ENCODE results near the gene CACNA2D2. TPM values are rescaled to one million over a fixed set of nuclear protein-coding genes. Genes with fewer than 3 reads are reported as not detected.

Gene CACNA2D2
- total RNA-seq, 1 experiment from 2014 or later: 27.7 TPM

DNA sequence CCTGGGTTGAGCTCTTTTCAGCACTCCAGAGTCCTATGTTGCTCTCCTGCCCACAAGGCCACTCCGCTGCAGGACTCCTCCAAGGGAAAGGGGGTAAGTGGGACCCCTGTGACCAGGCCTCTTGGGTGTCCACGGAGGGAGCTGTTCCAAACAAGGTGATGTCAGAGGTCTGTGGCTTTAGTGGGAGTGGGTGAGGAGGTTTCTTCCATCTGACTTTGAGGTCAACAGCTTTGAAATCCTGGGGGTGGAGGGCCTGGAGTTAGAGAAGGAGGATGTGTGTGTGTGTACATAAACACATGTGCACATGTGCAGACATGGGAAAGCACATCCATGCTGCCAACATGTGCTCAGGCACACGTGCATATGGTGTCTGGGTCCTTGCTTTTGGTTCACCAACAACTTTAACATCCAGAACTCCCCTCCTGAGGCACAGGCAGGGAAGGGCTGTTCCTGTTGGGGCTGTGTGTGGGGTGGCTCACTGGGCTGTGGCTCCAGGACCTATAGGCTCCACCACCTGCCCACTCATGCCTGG is 92.8 kb downstream of the CACNA2D2 start:
- no CpG with 5 or more reads among the region's 3 CpGs for WGBS (ENCODE audit: extremely low coverage, insufficient read length, low lambda C conversion rate)
- Mint-ChIP-seq H3K9me3 (no peaks in the 10 kb centered on the region; a peak in 1 of 5 replicates), H3K4me3 (no peak overlapping the region), H3K27ac (peak overlapping the region in 1 of 3 experiments; percentile 74; a peak in 1 of 7 replicates), H3K27me3 (ENCODE audit: low read depth) (peaks cover 3% of the 10 kb centered on the region), H3K36me3 (ENCODE audit: insufficient read depth in 1 of 3, low read depth in 3 of 3) (peaks cover 0 to 2% (median 2%) of the 10 kb centered on the region in 3 experiments; a peak in 2 of 7 replicates), H3K4me1 (peaks cover 3 to 14% of the 10 kb centered on the region in 2 experiments; a peak in 3 of 4 replicates)
- Histone ChIP-seq H3K14ac (ENCODE audit: insufficient read depth, low read length) (no peak overlapping the region; the same call in 1 of the 2 replicates), H4K20me1 (ENCODE audit: control insufficient read depth, insufficient read depth, insufficient read length) (no peaks in the 10 kb centered on the region), H3K23ac (ENCODE audit: insufficient read length, low read depth, low read length) (no peak overlapping the region), H2BK12ac (ENCODE audit: insufficient read length, low read depth, low read length) (no peak overlapping the region), H3K4me2 (ENCODE audit: insufficient read depth, insufficient read length, low read length) (no peak overlapping the region), H3K4ac (ENCODE audit: low read depth, low read length) (no peak overlapping the region), H2BK15ac (ENCODE audit: low read depth, low read length) (no peak overlapping the region), H3K18ac (ENCODE audit: insufficient read length, low read depth, low read length) (no peak overlapping the region), H2BK20ac (ENCODE audit: low read depth, low read length, poor library complexity, severe bottlenecking) (no peak overlapping the region), H2BK5ac (ENCODE audit: insufficient read length, low read length) (no peak overlapping the region), H3T11ph (ENCODE audit: low read length) (no peak overlapping the region), H4K5ac (ENCODE audit: insufficient read length, low read depth, low read length) (no peak overlapping the region), H3K9ac (ENCODE audit: extremely low read depth, insufficient read length, low read length) (no peak overlapping the region), H2BK120ac (ENCODE audit: low read depth, low read length, poor library complexity, severe bottlenecking) (no peak overlapping the region), H2AFZ (ENCODE audit: low read length) (no peak overlapping the region), H3K27ac (ENCODE audit: insufficient read length, low read depth, low read length) (no peak overlapping the region), H3K56ac (ENCODE audit: insufficient read length, low read depth, low read length) (no peak overlapping the region), H3K4me1 (ENCODE audit: insufficient read depth, low read length) (no peaks in the 10 kb centered on the region), H3K27me3 (ENCODE audit: insufficient read depth, low read length) (no peaks in the 10 kb centered on the region), H3K23me2 (ENCODE audit: insufficient read length, low read depth, low read length, poor library complexity, severe bottlenecking) (no peaks in the 10 kb centered on the region), H2AK5ac (ENCODE audit: insufficient read length, low read length) (no peak overlapping the region), H3K9me3 (ENCODE audit: control insufficient read depth, low read depth, low read length) (no peaks in the 10 kb centered on the region), H4K8ac (replicated peaks; ENCODE audit: insufficient read length, low read depth, low read length) (no peak overlapping the region), H3K79me1 (ENCODE audit: insufficient read depth, low read depth, low read length, poor library complexity, severe bottlenecking) (no peaks in the 10 kb centered on the region), H4K91ac (ENCODE audit: insufficient read length, low read depth, low read length) (no peak overlapping the region), H3K79me2 (ENCODE audit: insufficient read depth, low read length) (no peaks in the 10 kb centered on the region)
- no peak for DNase-seq
- TF ChIP-seq, protein P1, sequence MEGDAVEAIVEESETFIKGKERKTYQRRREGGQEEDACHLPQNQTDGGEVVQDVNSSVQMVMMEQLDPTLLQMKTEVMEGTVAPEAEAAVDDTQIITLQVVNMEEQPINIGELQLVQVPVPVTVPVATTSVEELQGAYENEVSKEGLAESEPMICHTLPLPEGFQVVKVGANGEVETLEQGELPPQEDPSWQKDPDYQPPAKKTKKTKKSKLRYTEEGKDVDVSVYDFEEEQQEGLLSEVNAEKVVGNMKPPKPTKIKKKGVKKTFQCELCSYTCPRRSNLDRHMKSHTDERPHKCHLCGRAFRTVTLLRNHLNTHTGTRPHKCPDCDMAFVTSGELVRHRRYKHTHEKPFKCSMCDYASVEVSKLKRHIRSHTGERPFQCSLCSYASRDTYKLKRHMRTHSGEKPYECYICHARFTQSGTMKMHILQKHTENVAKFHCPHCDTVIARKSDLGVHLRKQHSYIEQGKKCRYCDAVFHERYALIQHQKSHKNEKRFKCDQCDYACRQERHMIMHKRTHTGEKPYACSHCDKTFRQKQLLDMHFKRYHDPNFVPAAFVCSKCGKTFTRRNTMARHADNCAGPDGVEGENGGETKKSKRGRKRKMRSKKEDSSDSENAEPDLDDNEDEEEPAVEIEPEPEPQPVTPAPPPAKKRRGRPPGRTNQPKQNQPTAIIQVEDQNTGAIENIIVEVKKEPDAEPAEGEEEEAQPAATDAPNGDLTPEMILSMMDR (conservative IDR thresholded peaks at IDR 0.05): no peak
